Mesothelial cell of epicardium (in vitro differentiated cells): ENCODE measurements around the gene SH3GL3. TPM values are rescaled to one million over a fixed set of nuclear protein-coding genes. Genes with fewer than 3 reads are reported as not detected.

Experiments
- DNase-seq, 2 experiments: peaks; one replicate each; pipeline ENCODE4 v3.0.0; 2021; ENCODE audit warnings: low spot score in 2 of 2; ENCODE audit not compliant: unreplicated experiment in 2 of 2
- H3K27ac Mint-ChIP-seq: 2 replicates; pipeline ENCODE4 v1.8.0; 2021; ENCODE audit warnings: mixed read lengths
- H3K27me3 Mint-ChIP-seq: 2 replicates; pipeline ENCODE4 v1.8.0; 2021; ENCODE audit warnings: low read depth, mixed read lengths
- H3K36me3 Mint-ChIP-seq: 2 replicates; pipeline ENCODE4 v1.8.0; 2021; ENCODE audit warnings: mixed read lengths
- H3K4me1 Mint-ChIP-seq: 2 replicates; pipeline ENCODE4 v1.8.0; 2021; ENCODE audit warnings: mixed read lengths
- H3K4me3 Mint-ChIP-seq: 2 replicates; pipeline ENCODE4 v1.8.0; 2021; ENCODE audit warnings: mild to moderate bottlenecking, moderate library complexity, mixed read lengths
- H3K9me3 Mint-ChIP-seq: 2 replicates; pipeline ENCODE4 v1.8.0; 2021; ENCODE audit warnings: mixed read lengths
- CTCF ChIP-seq: fragments of 200-600 bp; sonication (generic); IDR thresholded peaks from one replicate; pipeline ENCODE4 v1.5.0; 2021; ENCODE audit warnings: antibody characterized with exemption; ENCODE audit not compliant: unreplicated experiment
- total RNA-seq: library from RNA; stranded (reverse); gene quantifications from 3 replicates; pipeline ENCODE4 v1.2.1, GENCODE V29; 2021

SH3GL3 gene
- total RNA-seq, 1 donor from 2014 or later, result 6.1 TPM

- Mint-ChIP-seq H3K4me1 (peaks cover 21% of the 10 kb centered on the region), H3K9me3 (peaks cover 9% of the 10 kb centered on the region)
Observed at GRCh38 chr15:83587091-83587490, 139.9 kb downstream of the SH3GL3 start.

GRCh38 chr15:83588441-83588840, 141.3 kb downstream of the SH3GL3 start:
- Mint-ChIP-seq H3K4me3 (no peak overlapping the region), H3K36me3 (no peaks in the 10 kb centered on the region), H3K27me3 (no peaks in the 10 kb centered on the region), H3K4me1 (peaks cover 27% of the 10 kb centered on the region), H3K27ac (no peak overlapping the region), H3K9me3 (peaks cover 9% of the 10 kb centered on the region)
- no peak for TF ChIP-seq CTCF
- no peak for DNase-seq

More at GRCh38 chr15:83587091-83587490, 139.9 kb downstream of the SH3GL3 start:
- no peak overlapping the region for H3K4me3 Mint-ChIP-seq
- H3K27me3 Mint-ChIP-seq, result no peaks in the 10 kb centered on the region
- no peak for DNase-seq
- no peak for TF ChIP-seq CTCF
- no peak overlapping the region for H3K27ac Mint-ChIP-seq
- no peaks in the 10 kb centered on the region for H3K36me3 Mint-ChIP-seq

GRCh38 chr15:83592370-83593040, 145.4 kb downstream of the SH3GL3 start:
- TF ChIP-seq CTCF, result no peak
- Mint-ChIP-seq H3K36me3 (no peaks in the 10 kb centered on the region), H3K4me3 (no peak overlapping the region)

GRCh38 chr15:83595191-83595590, 148.1 kb downstream of the SH3GL3 start:
- Mint-ChIP-seq H3K9me3 (peaks cover 17% of the 10 kb centered on the region), H3K27me3 (no peaks in the 10 kb centered on the region), H3K4me1 (peaks cover 29% of the 10 kb centered on the region), H3K4me3 (no peak overlapping the region), H3K27ac (peak overlapping the region; percentile 45), H3K36me3 (peaks cover 14% of the 10 kb centered on the region)
- no peak for TF ChIP-seq CTCF
- no peak for DNase-seq

More at GRCh38 chr15:83592370-83593040, 145.4 kb downstream of the SH3GL3 start:
- H3K27me3 Mint-ChIP-seq, result no peaks in the 10 kb centered on the region
- DNase-seq, result no peak
- no peak overlapping the region for H3K27ac Mint-ChIP-seq
- peaks cover 29% of the 10 kb centered on the region for H3K4me1 Mint-ChIP-seq
- peaks cover 9% of the 10 kb centered on the region for H3K9me3 Mint-ChIP-seq

- Mint-ChIP-seq H3K27ac (no peak overlapping the region), H3K4me1 (peaks cover 18% of the 10 kb centered on the region), H3K36me3 (peaks cover 29% of the 10 kb centered on the region), H3K27me3 (no peaks in the 10 kb centered on the region), H3K9me3 (peaks cover 31% of the 10 kb centered on the region), H3K4me3 (no peak overlapping the region)
- no peak for TF ChIP-seq CTCF
- DNase-seq, result no peak
Observed at GRCh38 chr15:83598031-83598430, 150.9 kb downstream of the SH3GL3 start.
